IMR-90 (cell line): ENCODE data around the gene FMN2. TPM values are rescaled to one million over a fixed set of nuclear protein-coding genes. Genes with fewer than 3 reads are reported as not detected.

Source experiments
- ATAC-seq: fragments of 200-7000 bp; cut with Tn5 transposase; 2 replicates; pipeline ENCODE4 v1.9.1; 2020; ENCODE audit warnings: low read depth, mild to moderate bottlenecking, moderate library complexity
- BruUV-seq: library from RNA; stranded (reverse); fragments of 400-500 nt; replicated peaks from 2 replicates; lab custom pipeline; 2021; lab: Mats Ljungman, UMichigan
- CTCF ChIA-PET: fragments of 300-600 bp; formaldehyde crosslinking; extraction: SDS; loops from one replicate; lab custom pipeline; 2021; ENCODE audit warnings: antibody characterized with exemption; lab: Yijun Ruan, JAX
- POLR2A ChIA-PET: fragments of 300-600 bp; sonication (Branson Sonifier 250); formaldehyde crosslinking; loops from one replicate; lab custom pipeline; 2022; ENCODE audit warnings: antibody characterized with exemption; ENCODE audit not compliant: unreplicated experiment; lab: Charles Lee
- DNase-seq: peaks from one replicate; pipeline ENCODE4 v3.0.0; 2013
- H2AFZ ChIP-seq: replicated peaks from 2 replicates; pipeline ENCODE3; 2013; ENCODE audit warnings: low read length, mild to moderate bottlenecking; ENCODE audit not compliant: poor library complexity
- H2AK5ac ChIP-seq: 2 replicates; pipeline ENCODE4 v1.6.1; 2013; ENCODE audit warnings: low read depth, low read length, inconsistent platforms
- H2AK9ac ChIP-seq: replicated peaks from 2 replicates; pipeline ENCODE3; 2013; ENCODE audit warnings: mild to moderate bottlenecking, low read depth, low read length, moderate library complexity; ENCODE audit not compliant: poor library complexity
- H2BK120ac ChIP-seq: 2 replicates; pipeline ENCODE4 v1.6.1; 2013; ENCODE audit warnings: low read depth, low read length, inconsistent platforms
- H2BK15ac ChIP-seq: 3 replicates; pipeline ENCODE4 v1.6.1; 2013; ENCODE audit warnings: low read depth, low read length, inconsistent platforms
- H2BK20ac ChIP-seq: 2 replicates; pipeline ENCODE4 v1.6.1; 2013; ENCODE audit warnings: low read depth, mild to moderate bottlenecking, inconsistent platforms, low read length, moderate library complexity
- H2BK5ac ChIP-seq: 2 replicates; pipeline ENCODE4 v1.6.1; 2013; ENCODE audit warnings: mild to moderate bottlenecking, low read depth, low read length, inconsistent platforms; ENCODE audit not compliant: poor library complexity, severe bottlenecking
- H3K14ac ChIP-seq: replicated peaks from 2 replicates; pipeline ENCODE4 v1.6.1; 2013; ENCODE audit warnings: low read depth, low read length, inconsistent platforms
- H3K18ac ChIP-seq: 2 replicates; pipeline ENCODE4 v1.6.1; 2013; ENCODE audit warnings: low read depth, low read length, control low read depth
- H3K23ac ChIP-seq: 2 replicates; pipeline ENCODE4 v1.6.1; 2013; ENCODE audit warnings: low read depth, low read length, inconsistent platforms
- H3K27ac ChIP-seq: 2 replicates; pipeline ENCODE4 v1.5.1; 2013; ENCODE audit warnings: mild to moderate bottlenecking, control low read depth, low read length; ENCODE audit not compliant: insufficient read depth
- H3K27me3 ChIP-seq: 2 replicates; pipeline ENCODE4 v1.6.1; 2013; ENCODE audit warnings: low read length; ENCODE audit not compliant: control insufficient read depth, insufficient read depth
- H3K36me3 ChIP-seq: 2 replicates; pipeline ENCODE4 v1.6.1; 2013; ENCODE audit warnings: low read length, mixed read lengths; ENCODE audit not compliant: control insufficient read depth, insufficient read depth
- H3K4ac ChIP-seq: 2 replicates; pipeline ENCODE4 v1.6.1; 2013; ENCODE audit warnings: low read depth, low read length, inconsistent platforms
- H3K4me1 ChIP-seq: 2 replicates; pipeline ENCODE4 v1.6.1; 2013; ENCODE audit warnings: low read length, mixed read lengths; ENCODE audit not compliant: control insufficient read depth, insufficient read depth
- H3K4me2 ChIP-seq: 2 replicates; pipeline ENCODE4 v1.6.1; 2013; ENCODE audit warnings: low read depth, mild to moderate bottlenecking, control low read depth, low read length, moderate library complexity
- H3K4me3 ChIP-seq: 2 replicates; pipeline ENCODE4 v1.5.1; 2013; ENCODE audit warnings: low read depth, mild to moderate bottlenecking, control low read depth, low read length, moderate library complexity; ENCODE audit not compliant: insufficient read depth
- H3K56ac ChIP-seq: 2 replicates; pipeline ENCODE4 v1.6.1; 2013; ENCODE audit warnings: low read length, inconsistent platforms; ENCODE audit not compliant: insufficient read depth; ENCODE audit errors: extremely low read depth
- H3K79me1 ChIP-seq, 2 experiments: 2 replicates each; pipeline ENCODE4 v1.6.1; 2013; ENCODE audit warnings: low read length in 2 of 2, inconsistent platforms in 1 of 2, low read depth in 1 of 2
- H3K9ac ChIP-seq: 2 replicates; pipeline ENCODE4 v1.6.1; 2013; ENCODE audit warnings: low read depth, low read length, control low read depth
- H3K9me1 ChIP-seq: 2 replicates; pipeline ENCODE4 v1.6.1; 2013; ENCODE audit warnings: low read length, inconsistent platforms; ENCODE audit not compliant: insufficient read depth
- H3K9me3 ChIP-seq: 2 replicates; pipeline ENCODE4 v1.6.1; 2013; ENCODE audit warnings: low read length; ENCODE audit not compliant: control insufficient read depth, insufficient read depth
- H4K20me1 ChIP-seq: 2 replicates; pipeline ENCODE4 v1.6.1; 2013; ENCODE audit warnings: low read length, inconsistent platforms; ENCODE audit not compliant: insufficient read depth
- H4K5ac ChIP-seq: 2 replicates; pipeline ENCODE4 v1.6.1; 2013; ENCODE audit warnings: mild to moderate bottlenecking, low read depth, low read length, control low read depth
- H4K8ac ChIP-seq, 2 experiments: 2 replicates each; pipeline ENCODE4 v1.6.1; 2013; ENCODE audit warnings: low read depth in 2 of 2, low read length in 2 of 2, control low read depth in 1 of 2, inconsistent platforms in 1 of 2
- H4K91ac ChIP-seq: 2 replicates; pipeline ENCODE4 v1.6.1; 2013; ENCODE audit warnings: low read depth, low read length, inconsistent platforms; ENCODE audit not compliant: insufficient read depth
- CEBPB ChIP-seq: IDR thresholded peaks from 2 replicates; pipeline ENCODE4 v1.6.1; 2012; ENCODE audit warnings: low read depth, low read length, improper control_type of control experiment
- FOS ChIP-seq: fragments of 150-350 bp; IDR thresholded peaks from 2 replicates; pipeline ENCODE4 v1.6.1; 2016; ENCODE audit warnings: low read depth, low read length
- MXI1 ChIP-seq: IDR thresholded peaks from 2 replicates; pipeline ENCODE4 v1.6.1; 2012; ENCODE audit warnings: low read depth, mild to moderate bottlenecking, low read length, moderate library complexity, borderline replicate concordance
- POLR2A ChIP-seq: IDR thresholded peaks from 2 replicates; pipeline ENCODE4 v1.6.1; 2012; ENCODE audit warnings: mild to moderate bottlenecking, low read depth, low read length
- WGBS, 2 experiments: methylation state at CpG; one replicate each; pipeline versions ENCODE4 v1.1.5 to v1.1.7; 2013; ENCODE audit warnings: missing lambda C conversion rate in 2 of 2; ENCODE audit not compliant: insufficient read length in 1 of 2; ENCODE audit errors: extremely low coverage in 2 of 2; 5-methylcytosine and 5-hydroxymethylcytosine counted together
- dilution Hi-C: fragments of 300-500 bp; cut with HindIII; formaldehyde crosslinking; loops from one replicate; pipeline ENCODE4 v1.14.3; 2018; ENCODE audit warnings: low sequenced_read_pairs; ENCODE audit not compliant: unreplicated experiment
- in situ Hi-C: fragments of 300-500 bp; cut with MboI; formaldehyde crosslinking; loops from 3 replicates; pipeline ENCODE4 v1.14.3; 2019; ENCODE audit warnings: low sequenced_read_pairs, inconsistent platforms, mixed read lengths
- intact Hi-C: fragments of 100-400 bp; cut with micrococcal nuclease; formaldehyde crosslinking; loops from 2 replicates; pipeline ENCODE4 v1.10.0; 2022
- polyA plus RNA-seq, 3 experiments: library from polyadenylated mRNA; depleted of rRNA; stranded (reverse); fragments of >200 nt; gene quantifications; 2 replicates each; pipeline ENCODE4 v1.2.3, GENCODE V29; 2012; ENCODE audit warnings: low replicate concordance in 1 of 3
- total RNA-seq: library from RNA; depleted of rRNA; stranded (reverse); fragments of >200 nt; gene quantifications from 2 replicates; pipeline ENCODE4 v1.2.3, GENCODE V29; 2012

FMN2 gene
- total and polyA plus RNA-seq, 2 of the 4 experiments (the other 2 are of a cell fraction), result 29.0 to 35.8 TPM

DNA sequence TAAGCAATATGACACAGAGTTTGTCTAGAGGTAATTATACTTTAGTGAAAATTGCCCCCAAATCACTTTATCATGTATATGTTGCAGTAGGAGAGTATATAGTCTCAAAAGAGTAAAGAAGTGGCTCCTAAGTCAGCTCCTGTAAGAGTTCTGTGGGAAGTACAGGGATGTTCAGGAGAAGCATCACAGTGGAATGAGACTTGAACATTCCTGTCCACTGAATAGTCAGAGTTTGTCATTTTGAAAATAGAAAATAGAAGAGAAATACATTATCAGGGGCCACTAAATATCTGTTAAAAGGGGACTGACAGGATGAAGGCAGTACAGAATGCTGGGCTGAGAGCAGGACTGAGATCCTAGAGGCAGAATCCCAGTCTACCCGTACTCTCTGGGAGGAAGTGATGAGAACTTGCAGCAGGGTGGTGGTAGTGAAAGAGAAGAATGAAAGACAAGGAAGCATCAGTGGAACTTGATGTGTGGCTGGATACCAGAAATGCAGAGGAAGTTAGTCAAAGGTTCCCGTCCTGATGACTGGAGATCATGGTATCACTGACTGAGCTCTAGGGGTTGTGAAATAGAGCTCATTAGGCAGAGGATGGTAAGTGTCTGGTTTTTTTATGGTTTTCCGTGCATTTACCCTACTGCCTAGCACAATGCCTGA, 153.4 kb downstream of the FMN2 start:
- Histone ChIP-seq H3K79me1 (peaks cover 5 to 37% of the 10 kb centered on the region in 2 experiments), H3K4me2 (peak overlapping the region; percentile 63; the same call in 1 of the 2 replicates)
- in situ Hi-C loops, result no loop called here

More for the DNA sequence above, 153.4 kb downstream of the FMN2 start:
- H2BK120ac ChIP-seq, result peak overlapping the region; percentile 92
- H2AFZ ChIP-seq, result peak overlapping the region; percentile 18
- no peaks in the 10 kb centered on the region for H3K36me3 ChIP-seq
- dilution Hi-C loops (no loop called here), intact Hi-C loops (no loop called here)
- peak overlapping the region; percentile 92 for H3K23ac ChIP-seq
- peak overlapping the region; percentile 44 to 87 for H4K8ac ChIP-seq
- TF ChIP-seq MXI1 (no peak), POLR2A (peak; percentile 5; the same call in 1 of the 2 replicates), FOS (peak; percentile 28; the same call in 1 of the 2 replicates), CEBPB (peak; percentile 97)
- H3K56ac ChIP-seq, result peak overlapping the region; percentile 96
- ChIA-PET POLR2A (no interaction called here), CTCF (no interaction called here)
- ATAC-seq, result peak; percentile 70
- peak overlapping the region; percentile 94 for H3K27ac ChIP-seq
- H3K9me1 ChIP-seq, result peaks cover 7% of the 10 kb centered on the region; the same call in 1 of the 2 replicates
- H2AK9ac ChIP-seq, result peak overlapping the region; percentile 1
- H3K14ac ChIP-seq, result peak overlapping the region; percentile 80
- H2BK20ac ChIP-seq, result peak overlapping the region; percentile 83
- no TSS peak for BruUV-seq
- H2AK5ac ChIP-seq, result peak overlapping the region; percentile 87
- H3K9me3 ChIP-seq, result peaks cover 2% of the 10 kb centered on the region; the same call in 1 of the 2 replicates
- peak overlapping the region; percentile 86; the same call in 1 of the 2 replicates for H3K18ac ChIP-seq
- H3K27me3 ChIP-seq, result no peaks in the 10 kb centered on the region
- peak overlapping the region; percentile 17; the same call in 1 of the 2 replicates for H3K4me3 ChIP-seq
- peak overlapping the region; percentile 73; the same call in 1 of the 2 replicates for H3K9ac ChIP-seq
- H2BK15ac ChIP-seq, result peak overlapping the region; percentile 81; the same call in 2 of the 3 replicates
- H4K91ac ChIP-seq, result peak overlapping the region; percentile 92
- peak; percentile 90 for DNase-seq
- H4K5ac ChIP-seq, result peak overlapping the region; percentile 84; the same call in 1 of the 2 replicates
- H3K4ac ChIP-seq, result peak overlapping the region; percentile 93
- H3K4me1 ChIP-seq, result peaks cover 12% of the 10 kb centered on the region
- 0% methylated on average over 2 of the region's 3 CpGs; no CpG with 5 or more reads in 1 of the 2 experiments for WGBS, 2 experiments
- no peaks in the 10 kb centered on the region for H4K20me1 ChIP-seq
- H2BK5ac ChIP-seq, result peak overlapping the region; percentile 90
